Prostate gland (tissue), 2 donors: Measurements from ENCODE around the gene HCN1. TPM values are rescaled to one million over a fixed set of nuclear protein-coding genes. Genes with fewer than 3 reads are reported as not detected.
"Not testable (repeated sequence)": the region's sequence is repeated elsewhere in the genome, so short reads cannot be mapped to it uniquely, and the experiment has no call there.

Experiments
- DNase-seq: peaks from one replicate; pipeline ENCODE4 v3.0.0-alpha.2; 2019; ENCODE audit warnings: low spot score
- H3K27ac ChIP-seq, 2 donors: fragments of 200-600 bp; sonication (generic); 2 replicates each; pipeline ENCODE4 v1.5.1; 2017 to 2019
- H3K27me3 ChIP-seq: fragments of 200-600 bp; sonication (generic); replicated peaks from 2 replicates; pipeline ENCODE4 v1.5.1; 2019; ENCODE audit not compliant: insufficient read depth
- H3K36me3 ChIP-seq, 2 donors: fragments of 200-600 bp; sonication (generic); 1 replicate in 1 of 2; 2 replicates in 1 of 2; pipeline versions ENCODE4 v1.5.1 to v1.8.1; 2017 to 2019
- H3K4me1 ChIP-seq: fragments of 200-600 bp; sonication (generic); replicated peaks from 2 replicates; pipeline ENCODE4 v1.5.1; 2019
- H3K4me3 ChIP-seq, 2 donors: fragments of 200-600 bp; sonication (generic); 2 replicates each; pipeline ENCODE4 v1.5.1; 2017 to 2019
- H3K9me3 ChIP-seq: fragments of 200-600 bp; sonication (generic); 2 replicates; pipeline ENCODE4 v1.5.1; 2017
- CTCF ChIP-seq, 4 experiments: fragments of 200-600 bp in 2 of 4; fragments of 450-650 bp in 2 of 4; sonication (generic) in 2 of 4; IDR thresholded peaks; 1 replicate in 3 of 4; 2 replicates in 1 of 4; pipeline ENCODE4 v1.5.1; 2016 to 2019; ENCODE audit warnings: antibody characterized with exemption in 4 of 4, mild to moderate bottlenecking in 2 of 4, moderate library complexity in 2 of 4
- POLR2A ChIP-seq: fragments of 450-650 bp; IDR thresholded peaks from one replicate; pipeline ENCODE4 v1.6.1; 2016; ENCODE audit warnings: antibody characterized with exemption, mild to moderate bottlenecking
- POLR2AphosphoS5 ChIP-seq: sonication (generic); formaldehyde crosslinking; IDR thresholded peaks from one replicate; pipeline ENCODE4 v1.6.1; 2017; ENCODE audit warnings: antibody characterized with exemption
- WGBS: methylation state at CpG from one replicate; pipeline ENCODE4 v1.1.5; 2018; 5-methylcytosine and 5-hydroxymethylcytosine counted together
- intact Hi-C: fragments of 100-400 bp; cut with DNase I; formaldehyde crosslinking; loops from one replicate; pipeline ENCODE4 v1.14.2; 2022
- total RNA-seq, 2 donors: library from RNA; depleted of rRNA; stranded (reverse); fragments of >200 nt; gene quantifications; one replicate each; pipeline ENCODE4 v1.1.0, GENCODE V29; 2016

The HCN1 gene
- total RNA-seq, 2 donors from 2014 or later, result 0.05 to 1.3 TPM

- TF ChIP-seq POLR2A, result no peak
- intact Hi-C loops, result no loop called here
- 74% methylated on average over 2 of the region's 2 CpGs for WGBS
Observed at GRCh38 chr5:45604092-45604491, 92.1 kb downstream of the HCN1 start.

GRCh38 chr5:45601424-45601823 lies 94.8 kb downstream of the HCN1 start:
- no peak for DNase-seq
- intact Hi-C loops, result no loop called here
- no peak overlapping the region for H3K27ac ChIP-seq
- no peaks in the 10 kb centered on the region for H3K36me3 ChIP-seq
- H3K4me3 ChIP-seq, result no peak overlapping the region
- 70% methylated on average over 3 of the region's 3 CpGs for WGBS
- H3K27me3 ChIP-seq, result no peaks in the 10 kb centered on the region
- H3K9me3 ChIP-seq, result no peaks in the 10 kb centered on the region
- no peak for TF ChIP-seq POLR2A
- TF ChIP-seq CTCF (IDR thresholded peaks at IDR 0.05), result no peak
- TF ChIP-seq POLR2AphosphoS5, result no peak
- no peaks in the 10 kb centered on the region for H3K4me1 ChIP-seq

More at GRCh38 chr5:45604092-45604491, 92.1 kb downstream of the HCN1 start:
- DNase-seq, result no peak
- Histone ChIP-seq H3K27me3 (no peaks in the 10 kb centered on the region), H3K4me1 (no peaks in the 10 kb centered on the region), H3K4me3 (no peak overlapping the region), H3K36me3 (no peaks in the 10 kb centered on the region), H3K9me3 (no peaks in the 10 kb centered on the region), H3K27ac (no peak overlapping the region)

- no peak for DNase-seq
- H3K36me3 ChIP-seq, result no peaks in the 10 kb centered on the region
- intact Hi-C loops, result no loop called here
- no peaks in the 10 kb centered on the region for H3K27me3 ChIP-seq
- H3K9me3 ChIP-seq, result no peaks in the 10 kb centered on the region
- TF ChIP-seq POLR2A (no peak), POLR2AphosphoS5 (no peak), CTCF (IDR thresholded peaks at IDR 0.05) (no peak)
- H3K27ac ChIP-seq, result no peak overlapping the region
- no peaks in the 10 kb centered on the region for H3K4me1 ChIP-seq
- no peak overlapping the region for H3K4me3 ChIP-seq
Observed at GRCh38 chr5:45596320-45596719, 99.9 kb downstream of the HCN1 start.

- 78% methylated on average over 8 of the region's 8 CpGs for WGBS
- intact Hi-C loops, H3K27me3 ChIP-seq, H3K36me3 ChIP-seq, DNase-seq, H3K4me3 ChIP-seq, H3K9me3 ChIP-seq, H3K27ac ChIP-seq, H3K4me1 ChIP-seq: not testable (repeated sequence)
Observed at GRCh38 chr5:45586001-45586400, 110.2 kb downstream of the HCN1 start.

- Histone ChIP-seq H3K36me3 (no peaks in the 10 kb centered on the region), H3K27me3 (no peaks in the 10 kb centered on the region), H3K4me3 (no peak overlapping the region), H3K4me1 (no peaks in the 10 kb centered on the region), H3K27ac (no peak overlapping the region), H3K9me3 (no peaks in the 10 kb centered on the region)
- TF ChIP-seq POLR2A, result no peak
- no peak for TF ChIP-seq POLR2AphosphoS5
- no peak for TF ChIP-seq CTCF (IDR thresholded peaks at IDR 0.05)
- intact Hi-C loops, result no loop called here
- WGBS, result 84% methylated on average over 2 of the region's 2 CpGs
- no peak for DNase-seq
Observed at GRCh38 chr5:45578270-45578669, 117.9 kb downstream of the HCN1 start.

- no peaks in the 10 kb centered on the region for H3K36me3 ChIP-seq
- TF ChIP-seq POLR2AphosphoS5 (no peak), POLR2A (no peak), CTCF (IDR thresholded peaks at IDR 0.05) (no peak)
- no peak overlapping the region for H3K4me3 ChIP-seq
- DNase-seq, result no peak
- H3K27me3 ChIP-seq, result no peaks in the 10 kb centered on the region
- intact Hi-C loops, result no loop called here
- no peaks in the 10 kb centered on the region for H3K4me1 ChIP-seq
- WGBS, result 6% methylated on average over 1 of the region's 1 CpG
- H3K9me3 ChIP-seq, result no peaks in the 10 kb centered on the region
- no peak overlapping the region for H3K27ac ChIP-seq
Observed at GRCh38 chr5:45568813-45569212, 127.4 kb downstream of the HCN1 start.
